Measurements from ENCODE around the gene GTPBP6.
"Not testable (repeated sequence)": the region's sequence is repeated elsewhere in the genome, so short reads cannot be mapped to it uniquely, and the experiment has no call there.

The GTPBP6 gene

DNA sequence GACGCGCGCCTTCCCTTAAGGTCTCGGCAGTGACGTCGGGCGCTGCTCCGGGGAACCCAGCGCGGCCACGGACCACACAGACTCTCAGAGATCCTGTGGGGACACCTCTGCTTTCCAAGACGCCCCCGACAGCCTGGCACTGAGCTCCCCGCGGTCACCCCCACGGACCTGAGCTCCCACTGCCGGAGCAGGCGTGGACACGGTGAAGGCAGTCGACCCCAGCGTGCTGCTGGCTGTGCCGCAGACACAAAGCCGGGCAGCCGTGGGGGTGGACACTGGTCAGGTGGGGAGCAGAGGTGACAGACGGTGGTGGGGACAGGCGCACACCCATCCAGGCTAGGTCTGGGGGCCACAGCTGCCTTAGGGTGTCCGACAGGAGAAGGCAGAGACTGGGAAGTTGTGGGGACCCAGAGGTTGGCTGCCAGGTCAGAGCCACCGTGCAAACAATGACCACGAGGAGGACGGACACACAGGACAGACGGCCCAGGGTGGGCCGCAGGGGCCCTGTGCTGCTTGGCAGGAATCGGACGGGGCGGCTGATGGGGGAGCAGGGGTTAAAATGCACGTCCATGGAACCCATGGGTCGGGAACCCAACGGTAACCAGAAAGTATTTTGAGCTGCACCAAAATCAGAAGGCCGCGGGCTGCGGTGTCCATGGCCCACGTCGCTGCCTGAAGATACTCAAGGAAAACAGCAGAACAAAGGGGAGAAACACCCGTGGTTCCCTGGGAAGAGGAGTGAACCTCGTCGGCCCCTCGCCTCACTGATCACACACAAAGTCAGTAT is 16.6 kb upstream of the GTPBP6 start:
- no peak for DNase-seq

DNA sequence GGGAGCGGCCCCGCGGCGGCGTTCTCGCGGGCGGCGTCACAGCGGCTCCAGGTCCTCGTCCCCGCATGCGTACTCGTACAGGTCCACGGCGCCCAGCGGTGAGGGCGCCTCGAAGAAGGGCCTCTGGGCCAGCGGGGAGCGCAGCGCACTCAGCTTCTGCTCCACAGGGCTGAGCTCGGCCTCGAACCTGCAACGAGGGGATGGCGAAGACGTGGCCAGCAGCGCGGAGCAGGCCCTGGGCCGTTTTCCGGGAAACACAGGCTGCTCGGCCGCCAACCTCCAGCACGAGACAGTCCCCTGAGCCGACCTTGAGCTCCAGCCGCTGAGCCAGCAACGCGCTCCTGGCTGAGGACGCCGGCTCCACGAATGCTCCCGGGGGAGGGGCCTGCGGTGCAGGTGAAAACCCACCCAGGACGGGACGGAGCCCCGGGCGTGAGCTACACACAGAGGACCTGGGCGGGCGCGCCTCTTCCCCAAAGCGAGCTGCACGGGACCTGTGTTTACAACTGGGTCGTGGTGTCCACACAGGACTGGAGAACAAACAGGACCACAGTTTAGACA is 15.8 kb upstream of the GTPBP6 start:
- DNase-seq: no peak

DNA sequence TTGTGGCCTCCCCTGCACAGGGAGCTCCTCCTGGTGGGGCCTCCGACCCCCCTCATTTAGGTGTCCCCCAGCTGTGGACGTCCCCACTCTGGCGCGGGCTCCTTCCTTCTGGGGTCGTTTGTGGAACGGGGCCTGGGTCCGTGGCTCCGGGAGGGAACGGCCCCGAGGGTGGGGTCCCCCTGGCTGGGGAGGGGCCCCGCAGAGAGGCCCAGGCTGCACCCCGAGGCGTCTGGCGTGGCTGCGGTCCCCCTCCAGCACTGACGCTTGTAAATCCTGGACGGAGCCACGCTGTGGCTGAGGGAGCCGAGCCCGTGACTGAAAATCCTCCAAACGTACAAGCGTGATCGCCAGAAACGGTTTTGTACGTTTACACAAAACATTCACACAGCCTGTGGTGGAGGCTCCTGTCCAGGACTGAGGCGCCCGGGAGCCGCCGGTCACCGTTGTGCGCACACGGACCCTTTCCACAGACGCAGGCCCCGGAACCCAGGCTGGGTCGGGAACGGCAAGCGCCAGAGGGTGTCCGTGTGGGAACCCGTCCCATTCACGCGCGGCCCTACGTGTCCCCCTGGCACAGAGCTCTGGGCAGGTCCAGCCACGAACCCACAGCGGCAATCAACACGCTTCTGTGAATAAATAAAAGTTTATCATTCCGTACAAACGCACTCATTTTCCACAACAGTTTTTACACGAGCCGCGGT is 15.2 kb upstream of the GTPBP6 start:
- DNase-seq: no peak

DNA sequence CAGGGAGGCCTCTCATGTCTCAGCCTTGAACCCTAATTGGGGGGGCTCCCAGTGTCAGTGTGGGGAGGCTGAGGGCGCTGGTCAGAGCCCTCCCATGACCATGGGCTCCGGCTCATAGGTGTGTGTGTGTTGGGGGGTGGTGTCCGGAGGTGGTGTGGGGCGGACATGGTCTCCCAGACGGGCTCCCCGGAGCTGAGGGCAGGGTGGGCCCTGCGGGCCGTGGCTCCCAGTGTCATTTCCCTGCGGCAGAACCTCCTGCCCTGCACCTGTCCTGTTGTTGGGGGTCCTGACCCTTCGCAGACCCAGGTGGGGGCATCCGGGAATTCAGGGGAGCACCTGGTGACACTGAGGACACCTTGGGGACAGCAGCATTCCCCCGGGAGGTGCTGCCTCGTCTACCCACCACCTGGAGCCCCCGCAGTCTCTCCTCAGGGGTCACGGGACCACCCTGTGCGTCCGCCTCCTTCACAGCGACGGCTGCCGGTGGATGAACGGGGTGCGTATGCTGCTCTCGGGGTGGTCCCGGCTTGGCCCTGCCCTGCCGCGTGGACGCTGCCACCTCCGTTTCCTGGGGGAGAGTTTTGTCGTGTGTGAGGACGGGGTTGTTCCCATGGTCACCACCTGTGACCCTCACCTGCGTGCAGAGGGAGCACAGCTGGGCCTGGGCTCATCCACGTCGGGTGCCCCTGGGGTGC is 14.5 kb upstream of the GTPBP6 start:
- DNase-seq: no peak

- no peak for DNase-seq
Measured at GRCh38 chrX:332496-332860, 13.9 kb upstream of the GTPBP6 start.

DNA sequence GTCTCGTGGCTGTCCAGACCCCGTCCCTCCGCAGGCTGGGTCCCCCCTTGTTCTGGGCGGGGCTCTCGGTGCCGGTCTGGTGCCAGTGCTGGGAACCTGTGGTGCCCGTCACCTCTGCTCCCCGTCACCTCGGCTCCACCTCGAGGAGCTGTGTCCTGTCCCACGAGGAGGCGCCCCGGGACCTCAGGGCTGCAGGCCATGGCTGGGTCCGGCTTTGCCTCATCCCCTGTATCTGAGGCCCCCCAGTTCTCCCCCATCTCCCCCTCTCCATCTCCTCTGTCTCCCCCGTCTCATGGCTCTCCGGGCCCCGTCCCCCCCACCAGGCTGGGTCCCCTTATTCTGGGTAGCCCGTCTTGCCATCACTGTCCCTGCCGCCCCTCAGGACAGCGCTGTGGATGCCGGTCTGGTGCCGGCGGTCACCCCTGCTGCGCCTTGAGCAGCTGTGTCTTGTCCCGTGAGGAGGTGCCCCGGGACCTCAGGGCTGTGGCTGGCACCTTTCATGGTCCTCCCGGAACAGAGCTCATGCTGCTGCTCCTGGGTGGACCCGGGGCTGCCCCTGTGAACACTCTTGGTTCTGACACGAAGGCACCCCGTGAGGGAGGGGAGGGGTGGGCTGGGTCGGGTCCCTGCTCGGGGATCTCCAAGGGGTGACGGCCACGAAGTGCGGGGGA is 13.4 kb upstream of the GTPBP6 start:
- DNase-seq: no peak

- no peak for DNase-seq
Measured at GRCh38 chrX:331151-331824, 12.7 kb upstream of the GTPBP6 start.

DNA sequence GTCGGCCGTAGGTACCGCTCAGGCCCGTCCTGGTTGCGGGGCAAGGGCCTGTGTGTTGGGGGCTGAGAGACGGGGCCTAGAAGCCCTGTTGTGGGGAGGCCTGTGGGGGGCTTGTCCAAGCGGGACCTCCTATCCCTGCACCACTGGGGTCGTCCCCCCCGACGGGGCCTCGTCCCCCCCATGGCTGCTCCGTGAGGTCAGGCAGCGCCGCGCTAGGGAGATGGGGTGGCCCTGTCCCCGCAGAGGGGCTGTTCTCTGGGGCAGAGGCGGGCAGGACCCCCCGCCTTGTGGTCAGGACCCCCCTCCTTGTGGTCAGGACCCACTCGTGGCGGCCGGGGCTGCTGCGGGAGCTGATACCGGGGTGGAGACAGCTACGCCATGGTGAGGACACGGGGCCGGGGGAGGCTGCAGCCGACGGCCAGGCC is 12.1 kb upstream of the GTPBP6 start:
- no peak for DNase-seq

- not testable (repeated sequence) for DNase-seq
Measured at GRCh38 chrX:330141-330725, 11.6 kb upstream of the GTPBP6 start.

- no peak for DNase-seq
Measured at GRCh38 chrX:329291-329910, 10.8 kb upstream of the GTPBP6 start.

DNA sequence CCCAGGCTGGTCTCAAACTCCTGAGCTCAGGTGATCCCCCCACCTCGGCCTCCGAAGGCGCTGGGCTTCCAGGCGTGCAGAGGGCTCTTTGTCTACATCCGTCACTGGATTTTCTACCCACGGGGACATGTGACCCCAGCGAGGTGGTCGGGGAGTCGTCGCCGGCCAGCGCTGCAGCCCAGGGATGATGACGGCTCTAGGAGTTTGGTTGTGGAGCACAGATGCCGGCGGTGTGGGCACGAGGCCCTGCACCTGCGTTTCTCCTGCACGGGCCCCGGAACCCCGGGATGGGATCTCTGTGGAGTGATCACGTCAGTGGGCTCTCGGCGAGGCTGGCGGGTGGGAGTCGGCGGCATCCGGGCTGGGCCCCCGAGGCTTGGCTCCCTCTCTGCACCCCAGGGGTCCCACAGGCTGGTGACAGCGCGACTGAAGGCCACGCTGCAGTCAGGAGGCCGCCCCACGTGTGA is 9.1 kb upstream of the GTPBP6 start:
- DNase-seq: no peak

DNA sequence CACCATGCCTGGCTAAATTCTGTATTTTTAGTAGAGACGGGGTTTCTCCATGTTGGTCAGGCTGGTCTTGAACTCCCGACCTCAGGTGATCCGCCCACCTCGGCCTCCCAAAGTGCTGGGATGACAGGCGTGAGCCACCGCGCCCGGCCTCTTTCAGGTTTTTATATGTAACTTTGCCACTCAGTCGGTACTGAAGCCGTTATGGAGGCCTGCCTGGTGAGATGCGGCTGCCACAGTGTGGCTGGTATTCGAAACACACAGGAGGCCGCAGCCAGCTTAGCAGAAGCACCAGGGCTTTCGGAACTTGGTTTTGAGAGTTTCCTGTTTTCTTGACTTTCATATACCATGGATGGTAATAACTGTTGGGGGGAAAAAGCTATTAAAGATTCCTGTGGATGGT is 6.1 kb upstream of the GTPBP6 start:
- DNase-seq: not testable (repeated sequence)

DNA sequence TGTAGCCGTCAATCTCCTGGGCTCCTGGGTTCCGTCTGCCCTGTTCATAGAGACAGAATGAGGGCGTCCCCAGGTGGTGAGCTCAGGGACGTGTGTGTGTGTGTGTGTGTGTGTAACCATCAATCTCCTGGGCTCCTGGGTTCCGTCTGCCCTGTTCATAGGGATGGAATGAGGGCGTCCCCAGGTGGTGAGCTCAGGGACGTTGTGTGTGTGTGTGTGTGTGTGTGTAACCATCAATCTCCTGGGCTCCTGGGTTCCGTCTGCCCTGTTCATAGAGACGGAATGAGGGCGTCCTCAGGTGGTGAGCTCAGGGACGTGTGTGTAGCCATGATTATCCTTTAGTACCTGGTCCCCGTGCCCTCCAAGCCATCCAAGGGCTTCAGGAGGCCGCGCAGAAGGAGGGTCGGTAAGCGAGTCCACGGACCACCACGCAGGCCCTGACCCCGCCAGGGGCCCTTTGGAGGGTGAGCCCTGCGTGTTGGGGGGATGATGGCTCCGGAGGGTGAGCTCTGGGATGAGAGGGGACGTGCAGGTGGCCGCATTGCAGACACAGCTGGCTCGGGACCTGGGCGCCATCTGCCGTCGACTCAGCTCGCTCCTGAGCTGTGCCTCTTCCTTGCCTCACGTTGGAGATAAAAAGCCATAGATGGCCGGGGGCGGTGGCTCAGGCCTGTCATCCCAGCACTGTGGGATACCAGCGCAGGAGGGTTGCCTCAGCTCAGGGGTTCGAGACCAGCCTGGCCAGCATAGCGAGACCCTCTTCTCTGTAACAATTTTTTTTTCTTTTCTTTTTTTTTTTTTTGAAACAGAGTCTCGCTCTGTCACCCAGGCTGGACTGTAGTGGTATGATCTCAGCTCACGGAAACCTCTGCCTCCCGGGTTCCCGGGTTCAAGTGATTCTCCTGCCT is 5.4 kb upstream of the GTPBP6 start:
- DNase-seq: no peak

GRCh38 chrX:320126-320783 is 1.7 kb upstream of the GTPBP6 start:
- no peak for DNase-seq

- DNase-seq: no peak
Measured at GRCh38 chrX:319579-320125, 1.1 kb upstream of the GTPBP6 start.

- no peak for DNase-seq
Measured at GRCh38 chrX:318068-318738, 393 bp downstream of the GTPBP6 start.

GRCh38 chrX:317424-318067 is 1.1 kb downstream of the GTPBP6 start:
- no peak for DNase-seq

Data from DMS 273 treated with DMSO at 0.1 percent for 48 hours (cell line).